NCI-H524 (cell line): ENCODE results near the gene LEPROT.

Experiments used
- DNase-seq, 2 experiments: peaks; one replicate each; lab custom pipeline; 2025; lab: John Stamatoyannopoulos, UW

The LEPROT gene

GRCh38 chr1:65412256-65412983, 8.0 kb upstream of the LEPROT start:
- DNase-seq: no peak

DNA sequence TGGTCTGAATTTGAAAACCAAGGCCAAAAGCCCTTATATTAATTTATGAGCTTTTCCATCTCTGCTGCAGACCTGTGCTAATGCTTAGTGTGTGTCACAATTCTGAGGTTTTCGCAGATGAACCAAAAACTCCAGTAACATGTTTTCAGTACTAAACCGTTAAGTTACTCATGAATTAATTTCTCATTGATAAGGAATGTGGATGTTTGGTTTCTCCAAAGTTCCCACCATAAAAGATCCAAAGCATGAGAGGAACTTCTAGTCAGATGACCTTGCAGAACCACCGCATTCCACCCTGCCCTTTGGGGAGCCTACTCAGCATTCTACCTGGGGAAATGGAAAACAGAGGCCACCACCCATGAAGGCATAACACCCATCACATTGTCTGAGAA, 7.5 kb upstream of the LEPROT start:
- no peak for DNase-seq

- DNase-seq: no peak
These were observed 5.9 kb upstream of the LEPROT start for GRCh38 chr1:65414538-65414937.

DNA sequence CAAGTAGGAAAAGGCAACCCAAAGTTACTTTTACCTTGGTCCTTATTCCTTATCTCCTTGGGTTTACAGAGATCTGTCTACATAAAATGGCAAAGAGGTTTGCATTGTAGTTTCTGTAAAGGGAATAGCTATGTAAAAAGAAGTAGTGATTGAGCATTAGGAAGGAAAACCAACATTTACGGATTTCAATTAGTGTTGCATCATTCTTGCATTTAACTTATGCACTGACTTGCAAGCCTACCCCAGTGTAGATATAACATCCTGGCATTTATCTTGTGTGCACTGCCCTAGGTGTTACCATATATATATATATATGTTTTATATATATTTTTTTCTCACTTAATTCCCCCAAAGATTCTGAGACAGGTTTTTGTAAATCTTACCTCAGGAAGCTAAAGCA, 3.7 kb upstream of the LEPROT start:
- DNase-seq: no peak

GRCh38 chr1:65417729-65418128, 2.7 kb upstream of the LEPROT start:
- DNase-seq: no peak

- no peak for DNase-seq
These were observed 1.8 kb upstream of the LEPROT start for GRCh38 chr1:65418522-65419185.

DNA sequence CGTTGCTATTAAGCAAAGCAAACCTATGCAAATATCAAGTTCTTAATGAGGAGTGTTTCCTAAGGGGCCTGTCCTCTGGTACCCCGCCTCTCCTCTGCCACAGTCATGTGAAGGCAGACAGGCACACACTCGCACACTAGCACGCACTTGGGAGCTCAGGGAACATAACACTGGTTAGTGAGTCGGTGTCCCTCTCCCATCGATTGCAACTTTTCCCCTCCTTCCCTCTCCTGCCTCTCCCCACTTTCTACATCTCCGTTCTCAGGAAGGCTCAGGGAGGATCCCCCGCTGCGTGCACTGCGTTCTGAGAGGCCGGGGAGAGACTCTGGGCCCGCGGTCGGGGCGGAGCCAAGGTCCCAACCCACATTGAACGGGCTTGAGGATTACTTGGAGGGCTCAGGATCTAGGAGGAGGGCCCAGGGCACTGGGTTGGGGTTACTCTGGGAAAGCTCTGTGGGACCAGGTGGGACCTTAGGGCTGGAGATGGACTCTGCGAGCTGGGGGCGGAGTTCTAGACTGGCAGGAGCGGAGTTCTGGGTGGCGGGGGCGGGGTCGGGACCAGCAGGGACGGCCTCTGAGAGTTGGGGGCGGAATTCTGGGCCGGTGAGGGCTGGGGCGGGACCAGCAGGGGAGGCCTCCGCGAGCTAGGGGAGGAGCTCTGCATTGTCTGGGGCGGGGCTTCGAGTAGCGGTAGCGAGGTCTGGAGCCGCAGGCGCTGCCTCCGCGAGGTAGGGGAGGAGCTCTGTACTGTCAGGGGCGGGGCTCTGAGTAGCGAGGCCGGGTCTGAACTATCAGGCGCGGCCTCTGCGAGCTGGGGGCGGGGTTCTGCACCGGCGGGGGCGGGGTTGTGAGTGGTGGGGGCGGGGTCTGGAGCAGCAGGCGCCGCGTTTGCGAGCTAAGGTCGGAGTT, 533 bp upstream of the LEPROT start:
- peak; percentile 86 to 96 for DNase-seq

GRCh38 chr1:65421351-65422025, 1.0 kb downstream of the LEPROT start:
- DNase-seq: no peak

GRCh38 chr1:65422241-65423203, 2.1 kb downstream of the LEPROT start:
- DNase-seq: peak in 1 of 2 experiments; percentile 16

GRCh38 chr1:65423884-65424572, 3.6 kb downstream of the LEPROT start:
- DNase-seq: peak in 1 of 2 experiments; percentile 7

DNA sequence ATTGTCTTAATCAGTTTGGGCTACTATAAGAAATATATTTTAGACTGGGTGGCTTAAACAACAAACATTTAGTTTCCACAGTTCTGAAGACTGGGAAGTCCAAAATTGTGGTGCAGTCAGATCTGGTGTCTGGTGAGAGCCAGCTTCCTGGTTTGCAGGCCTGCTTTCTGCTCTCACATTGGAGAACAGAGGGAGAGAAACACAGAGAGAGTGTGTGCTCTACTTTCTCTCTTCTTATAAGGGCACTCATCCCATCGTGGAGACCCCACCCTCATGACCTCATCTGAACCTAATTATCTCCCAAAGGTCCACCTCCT, 4.1 kb downstream of the LEPROT start:
- DNase-seq: no peak

GRCh38 chr1:65425006-65425405, 4.5 kb downstream of the LEPROT start:
- DNase-seq: no peak

DNA sequence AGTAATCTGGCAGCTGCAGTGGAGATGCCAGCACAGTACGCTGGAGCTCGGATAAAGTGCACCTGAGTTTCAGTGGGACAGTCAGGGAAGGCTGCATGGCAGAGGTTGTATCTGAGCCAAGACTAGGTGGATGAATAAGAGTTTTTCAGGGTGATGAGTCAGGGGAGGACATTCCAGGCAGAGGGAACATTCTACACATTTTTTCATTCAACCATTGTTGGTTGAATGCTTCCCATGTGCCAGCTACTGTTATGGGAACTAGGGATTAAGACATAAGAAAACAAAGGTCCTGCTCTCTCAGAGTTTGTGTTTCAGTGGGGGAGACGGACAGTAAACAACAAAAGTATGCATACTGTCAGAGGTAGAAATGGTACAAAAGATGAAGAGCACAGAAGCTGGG, 5.2 kb downstream of the LEPROT start:
- DNase-seq: no peak

GRCh38 chr1:65429078-65429477, 8.6 kb downstream of the LEPROT start:
- no peak for DNase-seq

DNA sequence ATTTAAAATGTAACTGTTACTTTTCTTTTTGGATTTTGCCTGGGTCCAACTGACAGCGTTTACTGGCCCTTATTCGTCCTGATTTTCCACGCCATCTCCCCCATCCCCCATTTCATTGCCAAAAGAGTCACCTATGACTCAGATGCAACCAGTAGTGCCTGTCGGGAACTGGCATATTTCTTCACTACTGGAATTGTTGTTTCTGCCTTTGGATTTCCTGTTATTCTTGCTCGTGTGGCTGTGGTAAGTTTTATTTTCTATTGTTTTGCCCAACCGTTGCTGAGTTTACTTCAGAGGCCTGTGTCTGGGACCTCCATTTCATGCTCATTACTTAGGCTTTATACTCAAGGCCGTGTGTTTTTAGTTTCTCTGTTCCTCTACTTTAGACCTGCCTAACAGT, 9.3 kb downstream of the LEPROT start:
- no peak for DNase-seq

DNA sequence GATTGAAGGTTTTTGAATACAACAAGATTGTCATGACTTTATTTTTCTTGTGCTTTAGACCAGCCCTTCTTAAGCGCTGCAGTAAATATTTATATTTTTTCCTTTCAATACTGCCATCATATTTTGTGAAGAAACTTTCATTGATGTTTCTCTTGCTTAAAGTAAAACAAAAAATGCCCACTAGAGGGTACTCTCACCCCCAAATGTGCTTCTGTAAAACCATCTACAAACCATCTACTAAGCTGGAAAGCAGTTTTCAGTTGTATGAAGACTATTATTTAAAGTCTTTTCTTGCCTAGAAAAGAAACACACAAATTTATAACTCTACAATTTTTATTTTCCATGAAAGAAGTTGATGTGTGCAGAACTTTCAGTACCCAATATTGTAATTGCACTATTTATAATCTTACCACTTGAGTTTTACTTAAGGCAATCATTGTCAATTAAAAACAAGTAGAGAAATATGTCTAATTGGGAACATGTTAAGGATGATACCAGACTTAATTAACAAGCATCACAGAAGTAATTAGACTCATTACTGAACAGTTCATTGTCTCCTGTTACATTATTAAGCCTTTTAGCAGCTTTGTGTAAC, 10.7 kb downstream of the LEPROT start:
- DNase-seq: peak in 1 of 2 experiments; percentile 55

DNA sequence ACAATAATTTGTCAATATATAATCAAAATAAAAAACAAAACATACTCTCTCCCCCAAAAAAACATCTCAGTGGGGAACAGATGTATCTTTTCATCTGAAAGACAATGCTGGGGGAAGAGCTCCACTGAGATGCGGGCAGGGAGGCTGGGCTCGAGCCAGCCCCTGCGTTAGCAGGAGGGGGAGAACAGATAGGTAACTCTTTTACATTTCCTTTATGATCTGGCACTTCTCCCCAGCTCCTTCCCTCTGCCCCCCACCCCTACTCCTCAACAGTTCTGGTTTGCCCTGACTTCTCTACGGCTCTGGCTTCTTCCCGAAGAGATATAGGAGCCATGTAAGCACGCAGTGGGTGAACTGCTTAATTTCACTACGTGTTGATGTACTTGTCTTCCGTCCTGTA, 12.4 kb downstream of the LEPROT start:
- DNase-seq: no peak

- DNase-seq: no peak
These were observed 13.8 kb downstream of the LEPROT start for GRCh38 chr1:65434255-65434654.

- DNase-seq: no peak
These were observed 14.3 kb downstream of the LEPROT start for GRCh38 chr1:65434760-65435159.

DNA sequence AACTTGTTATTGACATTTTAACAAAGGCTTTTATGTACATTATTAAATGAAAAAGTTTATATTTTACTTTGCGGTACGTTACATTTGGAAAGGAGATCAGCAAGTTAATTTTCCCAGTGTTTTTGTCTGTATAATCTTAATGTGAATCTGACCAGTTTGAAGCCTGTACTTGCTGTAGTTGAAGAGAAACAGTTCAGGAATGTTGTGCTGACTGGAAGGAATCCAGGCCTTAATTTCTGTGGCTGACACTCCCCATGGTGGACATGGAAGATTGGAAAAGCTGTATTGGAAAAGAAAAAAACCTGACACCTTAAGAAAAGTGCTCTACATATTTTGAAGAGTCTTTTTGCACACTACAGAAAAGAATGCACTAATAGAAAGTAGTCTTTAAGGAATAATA, 15.5 kb downstream of the LEPROT start:
- DNase-seq: no peak
